HAP-1 (cell line): Measurements from ENCODE around the gene KDM4E.
"Not testable (repeated sequence)": the region's sequence is repeated elsewhere in the genome, so short reads cannot be mapped to it uniquely, and the experiment has no call there.

Experiments used
- DNase-seq, 2 experiments: peaks; one replicate each; pipeline ENCODE4 v3.0.0-alpha.2; 2016 to 2020; ENCODE audit warnings: low spot score in 2 of 2
- H3K27me3 ChIP-seq: fragments of 250-450 bp; sonication (Bioruptor Pico); 2 replicates; pipeline ENCODE4 v1.5.1; 2020; ENCODE audit warnings: low read depth, mild to moderate bottlenecking, moderate library complexity
- H3K36me3 ChIP-seq: fragments of 250-450 bp; sonication (Bioruptor Pico); replicated peaks from 2 replicates; pipeline ENCODE4 v1.5.1; 2020; ENCODE audit warnings: mild to moderate bottlenecking
- H3K4me1 ChIP-seq: fragments of 250-450 bp; sonication (Bioruptor Pico); 2 replicates; pipeline ENCODE4 v1.5.1; 2020; ENCODE audit warnings: mild to moderate bottlenecking
- H3K4me3 ChIP-seq: fragments of 250-450 bp; sonication (Bioruptor Pico); 2 replicates; pipeline ENCODE4 v1.5.1; 2020; ENCODE audit warnings: mild to moderate bottlenecking, moderate library complexity
- H3K9me3 ChIP-seq: fragments of 250-450 bp; sonication (Bioruptor Pico); 2 replicates; pipeline ENCODE4 v1.5.1; 2020; ENCODE audit warnings: mild to moderate bottlenecking, moderate library complexity
- in situ Hi-C: fragments of 300-500 bp; cut with MboI; formaldehyde crosslinking; loops from 3 replicates; pipeline ENCODE4 v1.14.3; 2020; ENCODE audit warnings: low sequenced_read_pairs, inconsistent platforms, mixed read lengths

Gene KDM4E

GRCh38 chr11:95024958-95025357 lies at the start of gene KDM4E:
TSS of gene KDM4E (plus strand) at chr11:95025258. CDS start at chr11:95025558, 300 bp downstream.
- no peak within 1 kb of the TSS for H3K4me3 ChIP-seq
- H3K36me3 ChIP-seq: no peaks in the 10 kb centered on the region
- in situ Hi-C loops: no loop called here
- DNase-seq: no peak
- H3K27me3 ChIP-seq: no peaks in the 10 kb centered on the region
- H3K9me3 ChIP-seq: no peaks in the 10 kb centered on the region
- H3K4me1 ChIP-seq: no peaks in the 10 kb centered on the region

- Histone ChIP-seq H3K4me3 (no peak overlapping the region), H3K27me3 (no peaks in the 10 kb centered on the region), H3K4me1 (peaks cover 14% of the 10 kb centered on the region; the same call in 1 of the 2 replicates), H3K9me3 (no peaks in the 10 kb centered on the region), H3K36me3 (peaks cover 19% of the 10 kb centered on the region)
- no peak for DNase-seq
- in situ Hi-C loops: no loop called here
These were observed 49.5 kb upstream of the KDM4E start for GRCh38 chr11:94975599-94975998.

- in situ Hi-C loops: no loop called here
- Histone ChIP-seq H3K4me1 (no peaks in the 10 kb centered on the region), H3K36me3 (no peaks in the 10 kb centered on the region)
These were observed 37.7 kb upstream of the KDM4E start for GRCh38 chr11:94987378-94987777.

GRCh38 chr11:94988748-94989147 lies 36.3 kb upstream of the KDM4E start:
- Histone ChIP-seq H3K4me1 (no peaks in the 10 kb centered on the region), H3K4me3 (no peak overlapping the region), H3K27me3 (no peaks in the 10 kb centered on the region; the same call in 1 of the 2 replicates), H3K9me3 (no peaks in the 10 kb centered on the region), H3K36me3 (no peaks in the 10 kb centered on the region)
- DNase-seq: no peak
- in situ Hi-C loops: no loop called here

More at GRCh38 chr11:94987378-94987777, 37.7 kb upstream of the KDM4E start:
- DNase-seq: no peak
- no peaks in the 10 kb centered on the region for H3K9me3 ChIP-seq
- H3K4me3 ChIP-seq: no peak overlapping the region
- H3K27me3 ChIP-seq: no peaks in the 10 kb centered on the region; the same call in 1 of the 2 replicates

- Histone ChIP-seq H3K4me1 (no peaks in the 10 kb centered on the region), H3K27me3 (no peaks in the 10 kb centered on the region; the same call in 1 of the 2 replicates), H3K36me3 (no peaks in the 10 kb centered on the region), H3K4me3 (no peak overlapping the region), H3K9me3 (no peaks in the 10 kb centered on the region)
- in situ Hi-C loops: no loop called here
- DNase-seq: no peak
These were observed 31.6 kb upstream of the KDM4E start for GRCh38 chr11:94993400-94993943.

- Histone ChIP-seq H3K4me1 (no peaks in the 10 kb centered on the region), H3K36me3 (no peaks in the 10 kb centered on the region), H3K4me3 (no peak overlapping the region), H3K27me3 (no peaks in the 10 kb centered on the region; the same call in 1 of the 2 replicates), H3K9me3 (no peaks in the 10 kb centered on the region)
- in situ Hi-C loops: no loop called here
- no peak for DNase-seq
These were observed 27.6 kb upstream of the KDM4E start for GRCh38 chr11:94997437-94997836.

GRCh38 chr11:94998285-94998684 lies 26.8 kb upstream of the KDM4E start:
- Histone ChIP-seq H3K27me3 (no peaks in the 10 kb centered on the region), H3K36me3 (no peaks in the 10 kb centered on the region), H3K4me1 (no peaks in the 10 kb centered on the region), H3K9me3 (no peaks in the 10 kb centered on the region), H3K4me3 (no peak overlapping the region)
- in situ Hi-C loops: no loop called here
- no peak for DNase-seq

- DNase-seq: no peak
- no peaks in the 10 kb centered on the region for H3K4me1 ChIP-seq
- H3K4me3 ChIP-seq: no peak overlapping the region
- H3K36me3 ChIP-seq: no peaks in the 10 kb centered on the region
- no peaks in the 10 kb centered on the region for H3K9me3 ChIP-seq
- 0 out of 2 replicates have a peak, but pooled peaks cover 2% of the 10 kb centered on the region for H3K27me3 ChIP-seq
- in situ Hi-C loops: no loop called here
These were observed 21.3 kb upstream of the KDM4E start for GRCh38 chr11:95003716-95004115.

- no peaks in the 10 kb centered on the region for H3K4me1 ChIP-seq
- in situ Hi-C loops: no loop called here
- no peak for DNase-seq
- H3K4me3 ChIP-seq: no peak overlapping the region
- H3K36me3 ChIP-seq: no peaks in the 10 kb centered on the region
- no peaks in the 10 kb centered on the region for H3K9me3 ChIP-seq
- H3K27me3 ChIP-seq: peaks cover 6% of the 10 kb centered on the region; the same call in 1 of the 2 replicates
These were observed 19.4 kb upstream of the KDM4E start for GRCh38 chr11:95005642-95006041.

GRCh38 chr11:95011376-95011775 lies 13.7 kb upstream of the KDM4E start:
- Histone ChIP-seq H3K4me3 (no peak overlapping the region), H3K36me3 (no peaks in the 10 kb centered on the region), H3K27me3 (peaks cover 6% of the 10 kb centered on the region; the same call in 1 of the 2 replicates), H3K4me1 (no peaks in the 10 kb centered on the region), H3K9me3 (no peaks in the 10 kb centered on the region)
- in situ Hi-C loops: no loop called here
- no peak for DNase-seq

GRCh38 chr11:95014184-95014821 lies 10.8 kb upstream of the KDM4E start:
- Histone ChIP-seq H3K9me3 (no peaks in the 10 kb centered on the region), H3K4me3 (no peak overlapping the region), H3K36me3 (no peaks in the 10 kb centered on the region), H3K4me1 (no peaks in the 10 kb centered on the region), H3K27me3 (peaks cover 4% of the 10 kb centered on the region; the same call in 1 of the 2 replicates)
- in situ Hi-C loops: no loop called here
- DNase-seq: no peak

GRCh38 chr11:95016139-95016538 lies 8.9 kb upstream of the KDM4E start:
- no peak for DNase-seq
- H3K27me3 ChIP-seq: no peaks in the 10 kb centered on the region
- in situ Hi-C loops: no loop called here

GRCh38 chr11:95021468-95021867 lies 3.6 kb upstream of the KDM4E start:
- H3K36me3 ChIP-seq, H3K4me3 ChIP-seq, H3K9me3 ChIP-seq, in situ Hi-C loops, H3K27me3 ChIP-seq, H3K4me1 ChIP-seq, DNase-seq: not testable (repeated sequence)

More at GRCh38 chr11:95016139-95016538, 8.9 kb upstream of the KDM4E start:
- no peaks in the 10 kb centered on the region for H3K4me1 ChIP-seq
- no peak overlapping the region for H3K4me3 ChIP-seq
- H3K9me3 ChIP-seq: no peaks in the 10 kb centered on the region
- H3K36me3 ChIP-seq: no peaks in the 10 kb centered on the region

GRCh38 chr11:95025594-95025993 lies 536 bp downstream of the KDM4E start:
- H3K27me3 ChIP-seq, H3K9me3 ChIP-seq, DNase-seq, H3K4me1 ChIP-seq, H3K4me3 ChIP-seq, H3K36me3 ChIP-seq, in situ Hi-C loops: not testable (repeated sequence)
